Dermis microvascular lymphatic vessel endothelial cell (primary cell): ENCODE results near the gene FAM149B1. TPM values are rescaled to one million over a fixed set of nuclear protein-coding genes. Genes with fewer than 3 reads are reported as not detected.

Source experiments
- DNase-seq, 2 donors: peaks; one replicate each; pipeline versions ENCODE4 v3.0.0 to v3.0.0-alpha.2; 2010; ENCODE audit warnings: low read depth in 2 of 2
- total RNA-seq: library from RNA; depleted of rRNA; stranded (reverse); fragments of >200 nt; gene quantifications from 2 replicates; pipeline ENCODE4 v1.2.1, GENCODE V29; 2014

The FAM149B1 gene
- total RNA-seq, 1 donor from 2014 or later: 19.6 TPM

GRCh38 chr10:73174148-73174925 lies 6.4 kb downstream of the FAM149B1 start:
- DNase-seq: peak in 1 of 2 donors; percentile 59

- no peak for DNase-seq
These were observed 14.6 kb downstream of the FAM149B1 start for GRCh38 chr10:73182568-73182967.

DNA sequence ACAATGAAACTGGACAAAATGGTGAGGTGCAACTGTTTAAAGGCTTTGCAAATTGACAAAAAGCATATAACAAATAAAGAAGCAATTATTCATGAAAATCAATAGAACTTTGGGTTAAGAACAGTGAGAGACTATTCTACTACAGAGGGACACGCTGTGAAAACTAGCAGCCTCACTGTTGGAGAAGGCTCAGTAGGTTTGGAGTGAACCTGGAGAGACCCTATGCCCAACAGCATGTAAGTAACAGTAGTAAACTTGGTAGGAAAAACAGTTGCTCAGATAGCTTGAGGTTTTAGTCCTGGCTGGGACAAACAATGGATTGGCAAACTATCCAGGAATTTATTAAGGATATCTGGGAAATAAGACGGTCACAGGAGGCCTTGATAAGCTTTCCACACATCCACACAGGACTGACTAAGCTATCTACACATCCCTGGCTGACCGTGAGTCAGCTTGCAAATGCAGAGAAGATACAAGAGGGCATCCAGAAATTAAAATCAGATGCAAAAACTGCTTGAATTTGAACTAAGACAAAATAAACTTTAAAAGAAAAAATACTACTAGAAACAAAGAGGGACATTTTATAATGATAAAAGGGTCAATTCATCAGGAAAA lies 15.9 kb downstream of the FAM149B1 start:
- DNase-seq: peak in 1 of 2 donors; percentile 77

DNA sequence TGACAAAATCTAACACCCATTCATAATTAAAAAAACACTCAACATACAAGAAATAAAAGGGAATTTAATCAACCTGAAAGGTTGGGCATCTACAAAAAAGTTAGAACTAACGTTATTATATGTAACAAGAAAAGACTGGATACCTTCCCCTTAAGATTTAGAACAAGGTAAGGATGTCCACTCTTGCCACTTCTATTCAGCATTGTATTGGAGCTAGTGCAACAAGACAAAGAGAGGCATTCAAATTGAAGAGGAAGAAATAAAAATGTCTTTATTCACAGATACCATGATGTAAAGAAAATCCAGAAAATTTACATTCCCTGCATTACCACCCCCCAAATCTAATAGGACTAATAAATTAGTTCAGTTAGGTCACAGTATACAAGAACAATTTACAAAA lies 18.3 kb downstream of the FAM149B1 start:
- no peak for DNase-seq

DNA sequence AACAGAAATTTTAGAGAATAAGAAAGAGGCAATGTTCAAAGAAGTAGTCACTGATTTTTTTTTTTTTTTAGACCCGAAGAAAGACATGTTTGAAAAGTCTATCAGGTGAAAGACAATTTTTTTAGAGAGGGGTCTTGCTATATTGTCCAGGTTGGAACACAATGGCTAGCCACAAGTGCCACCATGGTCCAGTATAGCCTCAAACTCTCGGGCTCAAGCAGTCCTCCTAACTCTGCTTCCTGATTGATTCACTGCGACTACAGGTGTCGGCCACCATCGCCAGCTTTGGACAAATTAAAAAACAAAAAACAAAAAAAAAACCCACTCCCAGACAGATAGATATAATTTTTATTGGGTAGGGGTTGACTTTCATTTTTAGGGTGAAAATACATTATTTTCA lies 22.3 kb downstream of the FAM149B1 start:
- DNase-seq: no peak

DNA sequence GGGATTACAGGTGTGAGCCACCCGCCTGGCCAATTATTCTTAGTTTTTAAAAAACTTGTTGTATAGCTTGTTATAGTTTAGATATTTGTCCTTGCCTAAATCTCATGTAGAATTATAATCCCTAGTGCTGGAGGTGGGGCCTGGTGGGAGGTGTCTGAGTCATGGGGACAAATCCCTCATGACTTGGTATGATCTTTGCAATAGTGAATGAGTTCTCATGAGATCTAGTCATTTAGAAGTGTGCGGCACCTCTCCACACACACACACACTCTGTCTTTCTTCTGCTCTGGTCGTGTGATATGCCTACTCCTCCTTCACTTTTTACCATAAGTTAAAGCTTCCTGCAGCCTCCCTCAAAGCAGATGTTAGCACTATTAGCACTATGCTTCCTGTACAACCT lies 37.2 kb downstream of the FAM149B1 start:
- no peak for DNase-seq

GRCh38 chr10:73205890-73206289 lies 38.0 kb downstream of the FAM149B1 start:
- no peak for DNase-seq

- no peak for DNase-seq
These were observed 38.5 kb downstream of the FAM149B1 start for GRCh38 chr10:73206385-73206784.

DNA sequence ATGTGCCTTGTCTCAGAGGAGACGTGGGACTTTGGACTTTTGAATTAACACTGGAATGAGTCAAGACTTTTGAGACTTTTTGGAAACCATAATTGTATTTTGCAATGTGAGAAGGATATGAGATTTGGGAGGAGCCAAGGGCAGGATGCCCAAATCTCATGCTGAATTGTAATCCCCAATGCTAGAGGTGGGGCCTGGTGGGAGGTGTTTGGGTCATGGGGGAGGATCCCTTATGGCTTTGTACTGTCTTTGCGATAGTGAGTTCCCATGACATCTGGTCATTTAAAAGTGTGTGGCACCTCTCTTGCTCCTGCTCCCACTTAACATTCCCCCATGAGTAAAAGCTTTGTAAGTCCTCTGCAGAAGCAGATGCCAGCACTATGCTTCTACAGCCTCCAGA lies 40.0 kb downstream of the FAM149B1 start:
- DNase-seq: no peak

- peak; percentile 57 to 70 for DNase-seq
These were observed 41.8 kb downstream of the FAM149B1 start for GRCh38 chr10:73209705-73210104.

DNA sequence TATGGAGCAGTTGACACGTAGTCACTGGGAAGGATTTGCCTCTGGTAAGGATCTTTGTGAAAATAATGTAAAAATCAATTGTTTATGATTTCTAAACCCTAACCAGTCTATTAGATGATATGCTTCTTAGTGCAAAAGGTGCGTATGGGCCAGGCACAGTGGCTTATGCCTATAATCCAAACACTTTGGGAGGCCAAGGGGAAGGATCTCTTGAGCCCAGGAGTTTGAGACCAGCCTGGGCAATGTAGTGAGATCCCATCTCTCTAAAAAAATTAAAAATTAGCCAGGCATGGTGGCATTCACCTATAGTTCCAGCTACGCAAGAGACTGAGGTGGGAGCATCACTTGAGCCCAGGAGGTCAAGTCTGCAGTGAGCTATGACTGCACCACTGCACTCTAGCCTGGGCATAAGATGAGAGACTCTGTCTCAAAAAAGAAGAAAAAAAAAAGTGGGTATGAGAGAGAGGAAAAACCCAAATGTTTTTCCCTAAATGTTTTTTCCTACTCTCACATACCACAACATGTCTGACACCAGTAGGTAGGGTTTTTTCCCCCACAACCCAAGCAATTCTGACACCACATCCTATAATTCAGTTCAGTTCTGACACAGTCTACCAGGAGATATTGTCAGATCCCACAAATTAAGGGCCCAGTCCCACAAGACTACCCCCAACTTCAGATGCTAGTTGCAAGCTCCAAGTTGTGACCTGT lies 42.6 kb downstream of the FAM149B1 start:
- DNase-seq: no peak

DNA sequence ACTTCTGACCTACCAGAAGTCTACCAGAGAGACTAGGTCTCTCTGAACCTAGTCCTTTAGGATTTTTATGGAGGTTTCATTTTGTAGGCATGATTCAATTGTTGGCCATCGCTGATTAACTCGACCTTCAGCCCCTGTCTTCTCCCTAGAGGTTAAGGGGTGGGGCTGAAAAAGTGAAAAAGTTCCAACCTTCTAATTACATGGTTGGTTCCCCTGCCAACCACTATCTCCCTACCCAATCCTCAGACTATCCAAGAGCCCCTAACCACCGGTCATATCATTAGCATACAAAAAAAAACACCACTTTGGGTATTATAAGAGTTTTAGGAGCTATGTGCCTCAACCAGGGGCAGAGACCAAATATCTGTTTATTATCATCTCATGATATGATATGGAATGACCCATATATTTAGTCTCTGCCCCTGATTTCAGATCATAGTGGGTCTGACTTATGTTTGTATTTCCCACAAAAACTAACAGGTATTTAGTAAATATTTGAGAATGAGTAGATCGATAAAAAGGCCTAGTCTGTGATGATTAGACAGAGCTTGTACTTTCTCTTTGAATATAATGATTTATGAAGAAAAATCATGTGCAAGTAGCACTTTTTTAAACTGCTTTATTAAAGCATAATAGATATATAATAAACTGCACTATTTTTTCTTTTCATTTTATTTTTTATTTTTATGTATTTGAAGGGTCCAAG lies 43.3 kb downstream of the FAM149B1 start:
- no peak for DNase-seq

DNA sequence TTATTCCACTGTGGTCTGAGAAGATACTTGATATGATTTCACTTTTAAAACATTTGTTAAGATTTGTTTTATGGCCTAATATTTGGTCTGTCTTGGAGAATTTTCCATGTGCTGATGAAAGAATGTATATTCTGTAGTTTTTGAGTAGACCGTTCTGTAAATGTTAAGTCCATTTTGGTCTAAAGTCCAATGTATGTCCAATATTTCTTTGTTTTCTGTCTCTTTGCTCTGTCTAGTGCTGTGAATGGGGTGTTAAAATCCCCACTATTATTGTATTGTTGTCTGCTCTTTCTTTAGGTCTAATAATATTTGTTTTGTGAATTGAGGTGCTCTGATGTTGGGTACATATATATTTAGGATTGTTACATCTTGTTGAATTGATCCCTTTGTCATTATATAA lies 47.8 kb downstream of the FAM149B1 start:
- DNase-seq: no peak

- no peak for DNase-seq
These were observed 49.7 kb downstream of the FAM149B1 start for GRCh38 chr10:73217628-73218027.

DNA sequence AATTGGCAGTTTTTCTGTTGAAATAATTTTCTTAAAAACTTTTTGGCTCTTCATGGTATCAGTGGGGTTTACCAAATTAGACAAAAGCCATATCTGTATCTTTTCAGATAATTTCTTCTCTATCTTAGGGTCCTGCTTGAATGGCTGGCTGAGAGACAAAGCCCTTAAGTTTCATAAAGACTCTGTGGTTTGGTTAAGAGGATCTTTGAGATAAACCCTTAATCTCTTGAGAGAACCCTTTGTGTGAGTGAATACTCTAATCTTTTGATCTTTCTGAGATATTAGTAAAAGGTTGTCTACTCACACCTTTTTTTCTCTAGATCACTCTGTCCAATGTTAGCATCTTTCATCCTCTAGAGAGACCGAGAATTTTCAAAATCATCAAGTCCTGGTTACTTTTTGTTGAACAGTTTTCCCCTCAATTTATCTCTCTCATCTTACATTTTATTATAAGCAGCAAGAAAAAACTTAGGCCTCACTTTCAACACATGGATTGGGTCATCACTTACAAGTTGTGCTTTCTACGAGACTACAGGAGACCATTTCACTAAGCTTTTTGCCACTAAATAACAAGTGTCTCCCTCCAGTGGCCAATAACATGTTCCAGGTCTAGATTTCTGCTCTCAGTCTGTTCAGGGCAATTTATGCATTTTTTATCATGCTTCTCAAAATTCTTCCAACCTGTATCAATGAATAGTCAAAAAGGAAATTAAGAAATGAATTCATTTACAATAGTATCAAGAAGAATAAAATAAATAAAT lies 50.7 kb downstream of the FAM149B1 start:
- peak; percentile 15 to 54 for DNase-seq

GRCh38 chr10:73219384-73219783 lies 51.5 kb downstream of the FAM149B1 start:
- no peak for DNase-seq

DNA sequence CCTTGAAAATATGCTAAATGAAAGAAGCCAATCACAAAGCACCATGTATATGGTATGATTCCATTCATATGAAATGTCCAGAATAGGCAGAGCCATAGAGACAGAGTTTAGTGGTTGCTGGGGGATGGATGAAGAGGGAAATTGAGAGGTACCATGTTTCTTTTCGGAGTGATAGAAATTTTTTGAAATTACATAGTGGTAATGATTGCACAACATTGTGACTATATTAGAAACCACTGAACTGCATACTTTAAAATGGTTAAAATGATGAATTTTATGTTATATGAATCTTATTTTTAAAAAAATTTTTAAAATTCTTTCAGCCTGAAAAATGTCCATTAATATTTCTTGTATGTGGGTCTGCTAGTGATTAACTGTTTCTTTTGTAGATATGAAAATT lies 53.1 kb downstream of the FAM149B1 start:
- DNase-seq: no peak

DNA sequence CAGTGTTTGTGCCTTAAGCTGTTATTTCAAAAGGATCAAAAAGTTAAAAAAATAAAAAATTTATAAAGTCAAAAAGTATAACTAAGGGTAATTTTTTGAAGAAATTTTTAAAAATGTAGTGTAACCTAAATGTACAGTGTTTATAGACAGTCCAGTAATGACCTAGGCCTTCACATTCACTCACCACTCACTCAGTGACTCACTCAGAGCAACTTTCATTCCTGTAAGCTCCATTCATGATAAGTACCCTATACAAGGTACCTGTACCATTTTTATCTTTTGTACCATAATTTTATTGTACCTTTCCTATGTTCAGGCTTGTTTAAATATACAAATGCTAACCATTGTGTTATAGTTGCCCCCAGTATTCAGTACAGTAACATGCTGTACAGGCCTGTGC lies 57.6 kb downstream of the FAM149B1 start:
- DNase-seq: peak in 1 of 2 donors; percentile 13

GRCh38 chr10:73226663-73227062 lies 58.7 kb downstream of the FAM149B1 start:
- no peak for DNase-seq

GRCh38 chr10:73228247-73228646 lies 60.3 kb downstream of the FAM149B1 start:
- DNase-seq: no peak

- DNase-seq: no peak
These were observed 61.6 kb downstream of the FAM149B1 start for GRCh38 chr10:73229567-73229966.
